NCI-H774 (cell line): ENCODE results near the gene ANKRD29.
"Not testable (repeated sequence)": the region's sequence is repeated elsewhere in the genome, so short reads cannot be mapped to it uniquely, and the experiment has no call there.

Experiments used
- DNase-seq: peaks from one replicate; lab custom pipeline; 2025; lab: John Stamatoyannopoulos, UW

Gene ANKRD29

DNA sequence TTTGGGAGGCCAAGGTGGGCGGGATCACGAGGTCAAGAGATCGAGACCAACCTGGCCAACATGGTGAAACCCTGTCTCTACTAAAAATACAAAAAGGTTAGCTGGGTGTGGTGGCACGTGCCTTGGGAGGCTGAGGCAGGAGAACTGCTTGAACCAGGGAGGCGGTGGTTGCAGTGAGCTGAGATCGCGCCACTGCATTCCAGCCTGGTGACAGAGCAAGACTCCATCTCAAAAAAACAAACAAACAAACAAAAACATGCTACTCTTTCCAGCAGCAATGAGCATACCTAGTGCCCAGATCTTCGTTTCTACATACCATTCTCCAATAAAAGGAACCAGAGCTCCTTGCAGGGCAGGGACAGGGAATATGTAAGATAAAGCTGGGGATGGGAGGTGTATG, 105.2 kb downstream of the ANKRD29 start:
- not testable (repeated sequence) for DNase-seq

DNA sequence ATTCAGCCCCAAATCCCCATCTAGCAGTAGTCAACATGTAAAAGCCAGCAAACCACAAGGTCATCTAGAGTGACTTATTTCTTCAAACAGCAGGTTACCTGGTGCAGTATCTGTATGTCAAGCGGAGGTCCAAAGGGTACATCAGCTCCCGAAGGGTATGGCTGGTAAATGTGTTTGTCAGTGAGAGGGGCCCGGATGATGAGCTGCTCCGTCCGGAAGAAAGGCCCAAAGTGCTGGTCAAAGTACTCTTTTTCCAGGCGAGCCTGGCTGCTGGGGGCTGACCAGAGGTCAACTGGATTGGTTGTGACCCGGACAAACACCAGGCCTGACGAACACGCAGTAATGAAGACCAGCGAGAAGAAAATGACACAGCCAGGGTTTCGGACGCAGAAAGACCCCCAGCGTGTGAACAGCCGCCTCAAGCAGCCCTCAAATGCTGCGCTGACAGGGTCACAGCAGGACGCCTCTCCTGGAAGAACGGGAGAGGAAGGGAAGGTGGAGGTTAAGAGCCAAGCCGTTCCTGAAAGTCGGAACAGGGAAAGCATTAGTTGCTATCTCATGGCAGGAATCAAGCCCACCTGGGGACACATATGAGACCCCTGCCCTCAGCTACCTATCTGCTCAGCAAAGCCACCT, 106.4 kb downstream of the ANKRD29 start:
- DNase-seq, result no peak

DNA sequence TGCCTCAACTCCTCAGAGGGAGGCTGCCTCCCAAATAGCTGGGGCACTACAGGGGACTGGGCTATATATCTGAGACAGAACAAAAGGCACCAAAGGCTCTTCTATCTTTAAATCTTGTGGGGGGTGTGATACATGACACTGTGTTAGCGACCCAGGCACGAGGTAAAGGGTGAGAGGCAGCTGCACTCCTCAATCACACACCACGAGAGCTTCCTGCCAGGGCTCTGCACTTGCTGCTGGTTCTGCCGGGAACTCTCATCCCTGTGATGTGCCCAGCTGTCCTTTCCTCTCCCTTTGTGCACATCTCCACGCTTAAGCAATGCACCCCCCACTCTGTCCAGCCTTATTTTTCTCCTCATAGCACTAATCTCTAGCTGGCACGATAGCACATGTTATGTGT, 108.8 kb downstream of the ANKRD29 start:
- DNase-seq, result no peak

DNA sequence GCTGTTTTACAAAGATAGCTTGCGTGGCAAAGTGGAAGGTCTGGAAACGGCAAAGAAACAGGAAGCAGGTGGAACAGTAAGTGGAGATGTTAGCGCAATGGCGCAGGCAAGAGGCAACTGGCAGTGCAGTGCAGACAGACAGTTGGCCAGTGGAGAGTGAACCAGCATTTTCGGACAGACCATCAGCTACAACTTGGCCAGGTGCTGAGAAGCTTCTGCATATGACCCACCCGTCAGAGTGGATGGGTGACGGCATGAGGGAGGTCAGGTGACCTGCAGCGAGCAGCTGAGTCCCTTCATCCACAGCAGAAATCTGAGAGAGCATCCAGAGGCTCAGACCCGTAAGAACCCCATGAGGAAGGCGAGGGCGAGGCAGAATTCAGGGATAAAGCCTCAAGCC, 110.2 kb downstream of the ANKRD29 start:
- DNase-seq, result no peak

DNA sequence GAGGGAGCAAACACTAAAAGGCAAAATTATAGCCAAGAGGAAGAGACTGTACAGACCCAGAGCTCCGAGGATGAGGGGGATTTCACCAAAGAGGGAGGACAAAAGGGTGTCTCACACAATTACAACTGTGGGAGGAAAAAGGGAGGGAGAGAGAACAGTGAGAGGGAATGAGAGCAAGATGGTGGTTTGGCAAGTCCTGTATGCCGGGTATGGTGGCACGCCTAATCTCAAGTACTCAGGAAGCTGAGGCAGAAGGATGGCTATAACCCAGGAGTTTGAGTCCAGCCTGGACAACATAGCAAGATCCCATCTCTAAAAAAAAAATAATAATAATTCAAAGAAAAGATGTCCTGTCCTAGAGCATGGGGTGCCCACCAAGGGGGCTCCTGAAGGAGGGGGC, 110.7 kb downstream of the ANKRD29 start:
- DNase-seq, result no peak

DNA sequence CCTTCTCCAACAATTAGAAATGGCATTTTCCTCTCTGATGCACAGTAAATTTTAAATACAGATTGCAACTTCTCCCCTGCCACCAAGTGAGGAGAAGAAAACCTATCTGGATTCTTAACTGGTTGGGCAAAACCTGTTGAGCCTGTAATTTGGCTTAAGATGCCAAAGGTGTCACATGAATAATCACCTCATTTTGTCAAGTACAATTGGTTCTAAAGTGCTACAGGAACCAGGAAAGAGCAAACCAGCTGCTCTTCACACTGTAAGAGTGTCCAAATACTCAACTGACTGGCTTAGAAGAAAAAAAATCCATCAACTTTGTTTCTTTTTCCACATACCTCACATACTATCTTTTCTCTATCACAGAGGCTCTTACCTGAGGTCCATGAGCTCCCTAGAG, 111.8 kb downstream of the ANKRD29 start:
- no peak for DNase-seq
